ENCODE measurements around the gene ZNF536. TPM values are rescaled to one million over a fixed set of nuclear protein-coding genes. Genes with fewer than 3 reads are reported as not detected.

The ZNF536 gene
- total RNA-seq, 1 experiment from 2014 or later = not detected

- Histone ChIP-seq H3K4me2 (no peak overlapping the region), H3K4me3 (no peak overlapping the region), H3K9me2 (ENCODE audit: insufficient read depth) (no peaks in the 10 kb centered on the region), H3K79me2 (ENCODE audit: low read depth) (no peaks in the 10 kb centered on the region), H4K20me1 (ENCODE audit: insufficient read depth) (no peaks in the 10 kb centered on the region), H3K4me1 (replicated peaks; ENCODE audit: insufficient read depth) (no peaks in the 10 kb centered on the region), H3F3A (ENCODE audit: insufficient read depth, low read depth) (no peaks in the 10 kb centered on the region), H2AFZ (no peak overlapping the region), H3K27ac (no peak overlapping the region), H3K36me3 (ENCODE audit: low read depth) (no peaks in the 10 kb centered on the region), H3K9me3 (ENCODE audit: insufficient read depth, low read depth) (no peaks in the 10 kb centered on the region), H3K27me3 (ENCODE audit: insufficient read depth, low read depth) (peaks cover 65% of the 10 kb centered on the region)
- TF ChIP-seq CTCF (conservative IDR thresholded peaks at IDR 0.05) (no peak), EZH2 (IDR thresholded peaks at IDR 0.05; ENCODE audit: low read depth) (no peak)
- intact Hi-C loops (cut with micrococcal nuclease; ENCODE audit: unreplicated experiment) = no loop called here
- DNase-seq = no peak
- CTCF ChIA-PET = no interaction called here
- POLR2A ChIA-PET (ENCODE audit: unreplicated experiment) = no interaction called here
- no TSS peak for BruUV-seq (replicated peaks)
Measured at GRCh38 chr19:30338878-30339623, 33.1 kb upstream of the ZNF536 start.

- ChIA-PET CTCF (no interaction called here), POLR2A (ENCODE audit: unreplicated experiment) (no interaction called here)
- H3K4me3 ChIP-seq = no peak overlapping the region
- BruUV-seq (replicated peaks) = no TSS peak
- no peaks in the 10 kb centered on the region for H4K20me1 ChIP-seq (ENCODE audit: insufficient read depth)
- H2AFZ ChIP-seq = no peak overlapping the region
- no peaks in the 10 kb centered on the region for H3F3A ChIP-seq (ENCODE audit: insufficient read depth, low read depth)
- H3K4me1 ChIP-seq (replicated peaks; ENCODE audit: insufficient read depth) = no peaks in the 10 kb centered on the region
- intact Hi-C loops (cut with micrococcal nuclease; ENCODE audit: unreplicated experiment) = no loop called here
- DNase-seq = no peak
- H3K9me3 ChIP-seq (ENCODE audit: insufficient read depth, low read depth) = no peaks in the 10 kb centered on the region
- H3K36me3 ChIP-seq (ENCODE audit: low read depth) = no peaks in the 10 kb centered on the region
- TF ChIP-seq CTCF (conservative IDR thresholded peaks at IDR 0.05) (no peak), EZH2 (IDR thresholded peaks at IDR 0.05; ENCODE audit: low read depth) (no peak)
- peaks cover 63% of the 10 kb centered on the region for H3K27me3 ChIP-seq (ENCODE audit: insufficient read depth, low read depth)
- H3K79me2 ChIP-seq (ENCODE audit: low read depth) = no peaks in the 10 kb centered on the region
- no peak overlapping the region for H3K27ac ChIP-seq
- no peaks in the 10 kb centered on the region for H3K9me2 ChIP-seq (ENCODE audit: insufficient read depth)
- H3K4me2 ChIP-seq = no peak overlapping the region
Measured at GRCh38 chr19:30339624-30340525, 32.3 kb upstream of the ZNF536 start.

DNA sequence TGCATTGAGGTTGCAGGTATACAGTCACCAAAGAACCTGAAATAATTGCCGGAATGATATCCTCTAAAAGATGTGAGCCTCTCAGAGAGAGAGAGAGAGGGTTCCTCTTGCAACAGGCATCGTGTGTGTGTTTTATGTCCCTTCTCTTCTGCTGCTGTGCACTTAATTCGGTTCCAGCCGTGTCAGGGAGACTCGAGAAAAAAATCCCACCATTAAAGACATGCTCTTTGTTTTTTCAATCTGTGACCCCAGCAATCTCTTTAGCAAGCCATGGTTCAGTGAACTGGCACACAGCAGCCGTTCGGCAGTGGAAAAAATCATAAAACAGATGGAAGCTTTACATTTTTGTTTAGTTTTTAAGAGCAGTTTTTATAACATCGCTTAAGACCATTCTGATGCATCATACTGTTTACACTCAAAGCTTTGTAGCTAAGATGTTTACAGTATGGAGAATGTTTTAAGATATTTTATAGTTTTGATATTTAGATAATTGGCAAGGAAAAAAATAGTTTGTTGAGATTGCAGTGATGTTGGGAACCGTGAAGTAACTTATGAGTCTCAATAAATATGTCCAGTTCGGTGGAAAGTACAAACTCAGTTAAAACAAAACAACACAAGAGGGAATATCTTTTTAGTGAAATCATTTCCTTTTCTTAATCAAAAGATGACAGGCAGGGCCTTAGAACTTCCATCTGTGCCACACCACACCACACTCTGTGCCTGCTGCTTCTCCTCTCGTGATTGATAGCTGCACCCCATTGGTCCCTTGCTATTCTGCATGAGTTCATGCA, 31.2 kb upstream of the ZNF536 start:
- DNase-seq = no peak
- intact Hi-C loops (cut with micrococcal nuclease; ENCODE audit: unreplicated experiment) = no loop called here
- Histone ChIP-seq H3K4me2 (no peak overlapping the region), H3K79me2 (ENCODE audit: low read depth) (no peaks in the 10 kb centered on the region), H3K9me2 (ENCODE audit: insufficient read depth) (no peaks in the 10 kb centered on the region), H3K27ac (no peak overlapping the region), H3K4me3 (no peak overlapping the region), H2AFZ (no peak overlapping the region), H3K9me3 (ENCODE audit: insufficient read depth, low read depth) (no peaks in the 10 kb centered on the region), H3K36me3 (ENCODE audit: low read depth) (no peaks in the 10 kb centered on the region), H4K20me1 (ENCODE audit: insufficient read depth) (no peaks in the 10 kb centered on the region), H3F3A (ENCODE audit: insufficient read depth, low read depth) (no peaks in the 10 kb centered on the region), H3K27me3 (ENCODE audit: insufficient read depth, low read depth) (peaks cover 63% of the 10 kb centered on the region), H3K4me1 (replicated peaks; ENCODE audit: insufficient read depth) (no peaks in the 10 kb centered on the region)
- BruUV-seq (replicated peaks) = no TSS peak
- TF ChIP-seq CTCF (conservative IDR thresholded peaks at IDR 0.05) = no peak
- no peak for TF ChIP-seq EZH2 (IDR thresholded peaks at IDR 0.05; ENCODE audit: low read depth)
- POLR2A ChIA-PET (ENCODE audit: unreplicated experiment) = no interaction called here
- CTCF ChIA-PET = no interaction called here
